ENCODE results near the gene FAM53A. TPM values are rescaled to one million over a fixed set of nuclear protein-coding genes. Genes with fewer than 3 reads are reported as not detected.

Gene FAM53A
- total and polyA plus RNA-seq, 2 of the 13 experiments (the other 11 are each of a cell fraction or from before 2014, with no cell fraction given) = 0.48 to 1.1 TPM

- TF ChIP-seq CSRNP1 (CRISPR knock-in tag; IDR thresholded peaks at IDR 0.05) = no peak
Observed at GRCh38 chr4:1601852-1602654, 82.1 kb downstream of the FAM53A start (continued).

- in situ Hi-C loops (cut with HindIII; ENCODE audit: extremely low pct_ligation_motif_present, low pct_unique_long_range_greater_than_20kb) = no loop called here
- DNase-seq (ENCODE audit: low spot score) = no peak
- intact Hi-C loops (cut with micrococcal nuclease; ENCODE audit: unreplicated experiment) = no loop called here
- H3K27ac ChIP-seq (ENCODE audit: extremely low read length, insufficient read depth, low read length) = no peak overlapping the region
- H3K36me3 ChIP-seq (replicated peaks in 1 of 2; ENCODE audit: control insufficient read depth in 1 of 2, insufficient read depth in 2 of 2, low read length in 2 of 2) = no peaks in the 10 kb centered on the region
- ATAC-seq = no peak
- peaks cover 17 to 65% of the 10 kb centered on the region in 2 experiments; a peak in 4 of 5 replicates for H3K27me3 ChIP-seq (ENCODE audit: control insufficient read depth in 1 of 2, insufficient read depth in 2 of 2, low read length in 2 of 2)
- H3K4me1 ChIP-seq (ENCODE audit: insufficient read depth, low read length) = no peaks in the 10 kb centered on the region
- no peak overlapping the region for H3K9ac ChIP-seq (ENCODE audit: insufficient read depth, low read depth, low read length)
- 0 out of 2 replicates have a peak, but pooled peaks cover 3% of the 10 kb centered on the region for H4K20me1 ChIP-seq (ENCODE audit: insufficient read depth, low read length)
- no TSS peak for BruUV-seq (replicated peaks)
- no peak overlapping the region for H3K4me3 ChIP-seq (replicated peaks in 1 of 3; ENCODE audit: insufficient read depth in 1 of 3, low read depth in 2 of 3, low read length in 3 of 3)
- 79% methylated on average over 6 of the region's 6 CpGs for WGBS (ENCODE audit: low lambda C conversion rate)
- ChIA-PET POLR2A (no interaction called here), CTCF (ENCODE audit: low intra/inter-chr PET ratio, low total read pairs) (no interaction called here)
- H3K9me3 ChIP-seq (ENCODE audit: low read length) = no peaks in the 10 kb centered on the region
- no peak for FAIRE-seq
- TF ChIP-seq CEBPB (IDR thresholded peaks at IDR 0.05; ENCODE audit: borderline replicate concordance, low read depth, low read length) (no peak), ZNF33A (CRISPR knock-in tag; IDR thresholded peaks at IDR 0.05; ENCODE audit: borderline replicate concordance) (no peak), ZNF615 (CRISPR knock-in tag; IDR thresholded peaks at IDR 0.05; ENCODE audit: borderline replicate concordance) (no peak), NR1H2 (CRISPR knock-in tag; IDR thresholded peaks at IDR 0.05; ENCODE audit: borderline replicate concordance, low read depth) (no peak), ZNF337 (CRISPR knock-in tag; IDR thresholded peaks at IDR 0.05; ENCODE audit: borderline replicate concordance, low read depth) (no peak), ZMYM2 (CRISPR knock-in tag; IDR thresholded peaks at IDR 0.05) (no peak), ZNF891 (CRISPR knock-in tag; IDR thresholded peaks at IDR 0.05) (no peak), ZNF383 (CRISPR knock-in tag; IDR thresholded peaks at IDR 0.05; ENCODE audit: borderline replicate concordance) (no peak), ZFP90 (CRISPR knock-in tag; IDR thresholded peaks at IDR 0.05; ENCODE audit: borderline replicate concordance) (no peak), RBM22 (optimal IDR thresholded peaks at IDR 0.05; ENCODE audit: low read length) (no peak), CREBL2 (CRISPR knock-in tag; IDR thresholded peaks at IDR 0.05; ENCODE audit: borderline replicate concordance) (no peak), ASH2L (IDR thresholded peaks at IDR 0.05; ENCODE audit: insufficient read length, low read depth, low read length) (no peak), KAT2B (IDR thresholded peaks at IDR 0.05; ENCODE audit: borderline replicate concordance, low read depth, low read length) (no peak), FIP1L1 (IDR thresholded peaks at IDR 0.05; ENCODE audit: borderline replicate concordance, insufficient read depth, low read depth, low read length) (no peak)
- no peak overlapping the region for H2AFZ ChIP-seq (ENCODE audit: low read length)
- H3K79me2 ChIP-seq (ENCODE audit: insufficient read depth, low read length) = no peaks in the 10 kb centered on the region
- H3K4me2 ChIP-seq (ENCODE audit: low read depth, low read length) = no peak overlapping the region
Observed at GRCh38 chr4:1601533-1601835, 82.6 kb downstream of the FAM53A start.

Measured in HepG2 (cell line).